GM12873 (cell line): Measurements from ENCODE around the gene SLC44A3.
A peak's percentile ranks its signal among the peaks of the same experiment; 100 is the strongest.

ENCODE experiments used
- CTCF ChIP-seq: IDR thresholded peaks from 2 replicates; pipeline ENCODE4 v1.5.1; 2012; ENCODE audit warnings: low read depth, mild to moderate bottlenecking, moderate library complexity, low read length, control low read depth; ENCODE audit not compliant: insufficient read depth; ENCODE audit errors: missing control alignments

SLC44A3 gene

GRCh38 chr1:94920061-94920460 lies 99.9 kb downstream of the SLC44A3 start:
- no peak for TF ChIP-seq CTCF

GRCh38 chr1:94921977-94922376 lies 101.8 kb downstream of the SLC44A3 start:
- no peak for TF ChIP-seq CTCF

- no peak for TF ChIP-seq CTCF
Observed at GRCh38 chr1:94922761-94923331, 102.7 kb downstream of the SLC44A3 start.

- no peak for TF ChIP-seq CTCF
Observed at GRCh38 chr1:94925004-94925403, 104.8 kb downstream of the SLC44A3 start.

GRCh38 chr1:94925561-94926125 lies 105.5 kb downstream of the SLC44A3 start:
- no peak for TF ChIP-seq CTCF

- TF ChIP-seq CTCF = peak; percentile 41
Observed at GRCh38 chr1:94926126-94926914, 106.2 kb downstream of the SLC44A3 start.

- TF ChIP-seq CTCF = no peak
Observed at GRCh38 chr1:94926915-94927404, 106.8 kb downstream of the SLC44A3 start, which contains the start of gene CNN3. Gene CNN3 (minus strand): TSS chr1:94927110. CDS start chr1:94926894, 216 bp downstream.
